Measurements from ENCODE around the gene SLTM.

- TF ChIP-seq CTCF (IDR thresholded peaks at IDR 0.05; ENCODE audit: low read depth, low read length): no peak
- peak; percentile 67; the same call in 1 of the 2 replicates for TF ChIP-seq MAX (IDR thresholded peaks at IDR 0.05; ENCODE audit: low read depth, low read length)
- peak; percentile 82 for TF ChIP-seq POLR2A (IDR thresholded peaks at IDR 0.05; ENCODE audit: extremely low read depth, insufficient read length)
- peak; percentile 84 for TF ChIP-seq MYC (IDR thresholded peaks at IDR 0.05; ENCODE audit: low read depth, low read length)
Measured at GRCh38 chr15:58865425-58865880, 68.0 kb downstream of the SLTM start.
